CD4-positive, alpha-beta T cell treated with Interleukin-17A for 1 hour (primary cell): ENCODE results near the gene EXOSC2.

Experiments used
- DNase-seq: peaks from one replicate; pipeline ENCODE4 v3.0.0-alpha.2; 2020

Gene EXOSC2

GRCh38 chr9:130740218-130741023 lies 46.8 kb downstream of the EXOSC2 start:
- DNase-seq: no peak

- DNase-seq: no peak
Measured at GRCh38 chr9:130741024-130741305, 47.4 kb downstream of the EXOSC2 start.

- no peak for DNase-seq
Measured at GRCh38 chr9:130741831-130742449, 48.4 kb downstream of the EXOSC2 start.

GRCh38 chr9:130743656-130744055 lies 50.1 kb downstream of the EXOSC2 start:
- DNase-seq: no peak

- DNase-seq: no peak
Measured at GRCh38 chr9:130745210-130745800, 51.7 kb downstream of the EXOSC2 start.

- DNase-seq: no peak
Measured at GRCh38 chr9:130745829-130746228, 52.2 kb downstream of the EXOSC2 start.

- DNase-seq: no peak
Measured at GRCh38 chr9:130746434-130747212, 53.0 kb downstream of the EXOSC2 start.

GRCh38 chr9:130751631-130752355 lies 58.2 kb downstream of the EXOSC2 start:
- DNase-seq: no peak
